ENCODE results near the gene CHRNB1.
A peak's percentile ranks its signal among the peaks of the same experiment; 100 is the strongest.

CHRNB1 gene

DNA sequence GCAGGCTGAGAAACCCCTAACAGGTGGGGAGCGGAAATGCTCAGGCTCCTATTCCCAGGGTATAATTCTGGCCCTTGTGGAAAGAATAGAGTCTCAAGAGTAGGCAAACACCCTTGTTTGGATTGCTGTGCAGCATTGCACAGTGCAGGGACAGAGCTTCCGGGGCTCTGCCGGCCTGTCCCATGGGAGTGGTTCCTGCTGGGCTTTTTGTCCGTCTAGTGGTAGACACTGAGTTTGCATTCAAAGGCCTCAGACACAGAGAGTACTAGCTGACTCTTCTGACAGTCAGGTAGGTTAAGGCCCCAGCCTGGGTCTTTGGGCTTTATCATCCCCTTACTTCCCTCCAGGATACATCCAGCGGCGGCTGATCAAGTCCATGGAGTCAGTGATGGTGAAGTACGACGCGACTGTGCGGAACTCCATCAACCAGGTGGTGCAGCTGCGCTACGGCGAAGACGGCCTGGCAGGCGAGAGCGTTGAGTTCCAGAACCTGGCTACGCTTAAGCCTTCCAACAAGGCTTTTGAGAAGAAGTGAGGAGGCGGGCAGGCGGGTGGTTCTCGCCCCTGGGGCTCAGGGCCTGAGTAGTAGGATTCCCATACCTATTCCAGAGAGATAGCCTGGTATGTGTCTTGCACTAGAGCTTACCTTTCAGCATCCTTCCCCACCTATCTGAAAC is 57.4 kb downstream of the CHRNB1 start:
- H3K4me3 ChIP-seq (replicated peaks; ENCODE audit: low read depth, low read length): no peak overlapping the region
- DNase-seq (ENCODE audit: low read depth): no peak
- TF ChIP-seq, protein P1, sequence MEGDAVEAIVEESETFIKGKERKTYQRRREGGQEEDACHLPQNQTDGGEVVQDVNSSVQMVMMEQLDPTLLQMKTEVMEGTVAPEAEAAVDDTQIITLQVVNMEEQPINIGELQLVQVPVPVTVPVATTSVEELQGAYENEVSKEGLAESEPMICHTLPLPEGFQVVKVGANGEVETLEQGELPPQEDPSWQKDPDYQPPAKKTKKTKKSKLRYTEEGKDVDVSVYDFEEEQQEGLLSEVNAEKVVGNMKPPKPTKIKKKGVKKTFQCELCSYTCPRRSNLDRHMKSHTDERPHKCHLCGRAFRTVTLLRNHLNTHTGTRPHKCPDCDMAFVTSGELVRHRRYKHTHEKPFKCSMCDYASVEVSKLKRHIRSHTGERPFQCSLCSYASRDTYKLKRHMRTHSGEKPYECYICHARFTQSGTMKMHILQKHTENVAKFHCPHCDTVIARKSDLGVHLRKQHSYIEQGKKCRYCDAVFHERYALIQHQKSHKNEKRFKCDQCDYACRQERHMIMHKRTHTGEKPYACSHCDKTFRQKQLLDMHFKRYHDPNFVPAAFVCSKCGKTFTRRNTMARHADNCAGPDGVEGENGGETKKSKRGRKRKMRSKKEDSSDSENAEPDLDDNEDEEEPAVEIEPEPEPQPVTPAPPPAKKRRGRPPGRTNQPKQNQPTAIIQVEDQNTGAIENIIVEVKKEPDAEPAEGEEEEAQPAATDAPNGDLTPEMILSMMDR (IDR thresholded peaks at IDR 0.05; ENCODE audit: low read length, missing control alignments): no peak

- no peak overlapping the region for H3K4me3 ChIP-seq (replicated peaks; ENCODE audit: low read depth, low read length)
- DNase-seq (ENCODE audit: low read depth): no peak
- TF ChIP-seq, protein P1 (IDR thresholded peaks at IDR 0.05; ENCODE audit: low read length, missing control alignments): peak; percentile 24
Observed at GRCh38 chr17:7502987-7503386, 58.1 kb downstream of the CHRNB1 start.

- TF ChIP-seq, protein P1 (IDR thresholded peaks at IDR 0.05; ENCODE audit: low read length, missing control alignments): no peak
- no peak overlapping the region for H3K4me3 ChIP-seq (replicated peaks; ENCODE audit: low read depth, low read length)
- DNase-seq (ENCODE audit: low read depth): no peak
Observed at GRCh38 chr17:7503521-7503920, 58.7 kb downstream of the CHRNB1 start.
